HG03108 (cell line): ENCODE results near the gene CCNDBP1.
"Not testable (repeated sequence)": the region's sequence is repeated elsewhere in the genome, so short reads cannot be mapped to it uniquely, and the experiment has no call there.

Source experiments
- ATAC-seq: cut with Tn5 transposase; IDR thresholded peaks from one replicate; pipeline ENCODE4 v1.9.1; 2021; ENCODE audit warnings: moderate library complexity; ENCODE audit not compliant: unreplicated experiment

The CCNDBP1 gene

GRCh38 chr15:43193710-43194109 is 8.5 kb downstream of the CCNDBP1 start:
- no peak for ATAC-seq

GRCh38 chr15:43194795-43195194 is 9.6 kb downstream of the CCNDBP1 start:
- ATAC-seq, result no peak

- no peak for ATAC-seq
These were observed 11.8 kb downstream of the CCNDBP1 start for GRCh38 chr15:43196760-43197548.

GRCh38 chr15:43197773-43198172 is 12.6 kb downstream of the CCNDBP1 start:
- not testable (repeated sequence) for ATAC-seq

GRCh38 chr15:43198556-43198955 is 13.4 kb downstream of the CCNDBP1 start:
- not testable (repeated sequence) for ATAC-seq

GRCh38 chr15:43198992-43199391 is 13.8 kb downstream of the CCNDBP1 start:
- ATAC-seq, result no peak

DNA sequence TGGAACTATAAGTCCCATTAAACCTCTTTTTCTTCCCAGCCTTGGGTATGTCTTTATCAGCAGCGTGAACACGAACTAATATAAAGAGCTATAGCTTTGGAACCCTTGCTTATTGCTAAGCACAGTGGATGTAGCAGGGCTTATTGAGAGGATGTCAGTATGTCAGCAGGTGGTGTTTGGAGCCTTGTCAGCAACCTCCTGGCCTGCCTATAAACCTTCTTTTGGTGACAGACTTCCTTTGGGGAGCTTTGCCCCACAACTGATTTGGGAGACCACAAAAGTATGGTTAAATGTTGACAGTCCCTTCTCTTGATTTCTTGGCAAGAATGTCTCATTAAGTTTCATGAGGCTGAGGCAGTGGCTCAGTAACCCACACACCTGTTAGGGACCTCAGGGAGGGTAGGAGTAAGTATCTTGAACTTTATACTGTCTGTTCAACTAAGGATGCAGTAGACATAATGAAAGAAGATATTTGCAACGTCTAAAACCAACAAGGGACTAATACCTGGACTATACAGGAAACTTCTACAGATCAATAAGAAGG is 14.8 kb downstream of the CCNDBP1 start:
- no peak for ATAC-seq

DNA sequence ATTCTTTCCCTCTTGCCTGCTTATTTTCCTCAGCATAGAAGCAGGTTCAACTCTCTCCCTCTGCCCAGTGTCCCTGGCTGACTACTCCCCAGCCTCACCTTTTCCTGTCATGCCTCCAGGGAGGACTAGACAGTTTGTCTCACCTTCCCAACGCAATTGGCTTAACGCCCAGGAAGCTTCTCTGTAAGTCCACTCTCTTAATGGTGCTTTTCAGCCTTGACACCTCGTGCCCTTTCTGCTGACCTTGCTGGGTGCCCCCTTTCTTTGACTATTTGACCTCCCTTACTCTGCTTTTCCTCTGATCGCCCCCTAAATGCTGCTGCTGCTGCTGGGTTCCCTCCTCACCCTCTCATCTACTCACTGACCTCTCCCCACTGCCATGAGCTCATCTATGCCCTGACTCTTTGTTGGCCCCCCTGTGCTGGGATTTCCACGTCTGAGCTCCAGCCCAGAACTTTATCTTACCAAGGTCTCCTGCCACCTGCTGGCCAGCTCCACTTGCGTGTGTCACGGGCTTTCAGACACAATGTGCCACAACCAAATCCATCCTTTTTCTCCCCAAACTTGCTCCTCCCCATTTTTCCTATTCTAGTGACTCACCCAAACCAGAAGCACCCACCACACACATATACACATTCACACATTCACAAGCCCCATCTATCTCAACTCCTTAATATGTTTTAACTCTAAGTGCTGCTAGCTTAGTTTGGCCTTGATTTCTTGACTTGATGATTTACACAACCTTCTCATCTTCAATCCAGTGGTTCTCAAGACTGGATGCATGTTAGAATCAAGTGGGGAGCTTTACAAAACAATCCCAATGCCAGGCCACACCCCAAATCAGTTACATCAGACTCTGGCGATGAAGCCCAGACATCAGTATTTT is 19.1 kb downstream of the CCNDBP1 start:
- ATAC-seq, result no peak

- no peak for ATAC-seq
These were observed 20.9 kb downstream of the CCNDBP1 start for GRCh38 chr15:43206054-43206453.

DNA sequence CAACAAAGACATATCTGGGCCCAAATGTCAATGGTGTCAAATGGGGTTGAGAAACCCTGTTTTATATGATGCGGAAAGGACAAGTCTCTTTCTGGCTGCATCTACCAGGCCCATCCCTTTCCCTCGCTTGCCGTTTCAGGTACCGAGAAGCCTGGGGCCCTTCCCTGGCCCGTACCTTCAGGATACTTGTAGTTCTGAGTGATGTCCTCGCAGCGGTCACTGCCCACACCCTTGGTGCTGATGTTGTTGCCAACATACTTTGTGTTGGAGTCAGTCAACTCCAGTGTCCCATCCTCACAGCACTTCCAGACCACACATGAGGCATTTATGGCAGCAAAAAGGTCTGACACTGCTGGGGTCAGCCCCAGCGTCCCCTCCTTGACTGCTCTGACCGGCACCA is 21.8 kb downstream of the CCNDBP1 start:
- no peak for ATAC-seq

- ATAC-seq, result no peak
These were observed 23.1 kb downstream of the CCNDBP1 start for GRCh38 chr15:43208052-43209002.

- no peak for ATAC-seq
These were observed 24.0 kb downstream of the CCNDBP1 start for GRCh38 chr15:43209059-43209824.

DNA sequence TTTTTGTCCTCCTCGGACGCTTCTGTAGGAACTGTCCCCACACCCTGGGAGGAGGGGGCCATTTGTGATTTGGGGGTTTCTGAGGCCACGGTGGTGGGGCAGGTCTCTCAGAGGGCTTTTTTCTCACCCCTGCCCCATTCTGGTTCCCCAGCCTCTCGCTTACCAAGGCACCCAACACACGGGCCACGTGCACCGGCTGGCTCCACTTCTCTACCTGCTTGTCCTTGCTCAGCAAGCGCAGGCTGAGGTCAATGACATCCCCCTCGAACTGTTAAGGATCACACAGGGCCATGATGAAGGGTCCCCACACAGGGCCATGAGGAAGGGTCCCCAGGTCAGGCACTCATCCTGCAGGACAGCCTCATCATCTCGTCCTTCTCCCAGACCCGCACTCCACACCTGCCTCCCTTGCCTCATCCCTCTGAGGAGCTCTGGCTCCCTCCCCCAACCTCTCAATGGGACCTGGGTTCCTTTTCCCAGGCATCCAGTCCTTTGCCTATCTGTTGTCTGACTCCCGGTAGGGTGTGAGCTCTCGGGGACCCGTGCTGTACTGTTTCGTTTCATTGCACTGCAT is 25.1 kb downstream of the CCNDBP1 start:
- ATAC-seq, result no peak

DNA sequence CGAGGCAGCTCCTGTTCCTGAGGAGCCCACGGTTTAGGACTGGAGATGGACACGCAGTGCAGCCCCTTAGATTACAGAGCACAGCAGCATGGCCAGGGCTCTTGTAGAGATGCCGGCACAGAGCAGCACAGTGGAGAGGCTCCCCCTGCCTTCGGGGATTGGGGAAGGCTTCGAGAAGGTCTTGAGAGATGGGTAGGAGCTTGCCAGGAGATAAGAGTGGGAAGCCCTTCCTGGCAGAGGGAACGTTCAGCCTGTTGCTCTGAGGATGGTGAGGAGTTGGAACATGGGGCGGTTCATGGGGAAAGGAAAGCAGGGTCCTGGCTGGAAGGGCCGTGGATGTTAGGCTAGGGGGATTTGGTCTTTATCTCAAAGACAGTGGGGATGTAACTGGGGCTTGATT is 25.6 kb downstream of the CCNDBP1 start:
- ATAC-seq, result no peak

DNA sequence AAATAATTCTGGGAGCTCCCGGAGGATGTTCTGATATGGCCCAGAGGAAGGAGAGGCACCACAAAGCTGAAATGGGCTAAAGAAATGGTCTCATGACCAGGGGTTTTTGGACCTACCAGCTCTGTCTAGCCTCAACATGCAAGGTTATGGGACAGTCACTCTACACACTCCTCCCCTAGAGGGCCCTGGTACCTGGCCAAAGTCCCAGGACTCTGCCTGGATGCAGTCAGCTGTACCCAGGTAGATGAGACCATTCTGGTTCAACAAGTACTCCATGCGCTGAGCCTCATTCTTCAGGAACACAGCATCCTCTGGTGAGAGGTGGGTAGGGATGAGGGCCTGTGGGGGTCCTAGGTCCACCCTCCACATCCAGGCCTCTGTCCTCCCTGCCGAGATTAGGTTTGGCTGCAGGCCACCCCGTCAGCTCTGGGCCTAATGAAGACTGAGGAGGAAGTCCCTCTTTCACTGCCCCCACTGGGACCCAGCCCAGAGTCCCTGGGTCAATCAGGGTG is 26.1 kb downstream of the CCNDBP1 start:
- ATAC-seq, result no peak

GRCh38 chr15:43212299-43212698 is 27.1 kb downstream of the CCNDBP1 start:
- ATAC-seq, result no peak

DNA sequence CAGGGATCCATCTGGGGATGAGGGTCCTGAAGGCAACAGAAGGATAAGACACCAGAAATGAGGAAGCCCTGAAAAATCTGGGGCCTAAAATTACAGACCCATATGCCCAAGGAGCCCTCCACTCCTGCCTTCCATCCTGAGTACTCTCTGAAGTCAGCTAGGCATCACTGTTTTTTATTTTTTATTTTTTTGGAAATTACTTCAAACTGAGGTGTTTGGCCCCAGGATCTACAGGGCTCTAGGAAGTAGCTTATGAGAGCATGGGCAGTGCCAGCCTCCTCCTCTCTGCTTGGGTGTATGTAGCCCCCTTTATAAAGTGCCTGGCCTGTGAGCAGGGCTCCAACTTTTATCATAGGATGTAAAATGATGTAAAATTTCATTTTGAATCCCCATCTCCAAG is 27.7 kb downstream of the CCNDBP1 start:
- ATAC-seq, result no peak

- no peak for ATAC-seq
These were observed 28.3 kb downstream of the CCNDBP1 start for GRCh38 chr15:43213466-43213865.

DNA sequence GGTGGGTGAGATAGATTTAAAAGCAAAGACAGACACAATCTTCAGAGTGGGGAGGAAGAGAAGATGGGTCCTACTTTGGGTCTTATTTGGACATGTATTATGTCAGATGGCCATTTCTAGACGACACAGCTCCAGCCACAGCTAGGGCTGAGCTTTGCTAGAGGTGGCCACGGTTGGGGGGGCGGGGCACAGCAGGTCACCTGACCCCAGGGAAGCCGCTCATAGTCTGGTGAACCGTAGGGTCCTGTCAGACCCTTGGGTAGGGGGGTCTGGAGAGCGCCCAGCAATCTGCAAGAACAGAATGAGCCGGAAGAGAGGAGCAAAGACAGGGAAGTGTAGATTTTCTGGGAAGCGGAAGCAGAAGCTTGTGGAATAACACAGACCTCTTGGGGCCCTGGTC is 29.0 kb downstream of the CCNDBP1 start:
- no peak for ATAC-seq
